HG03135 (cell line): ENCODE measurements around the gene MANBA.

ENCODE experiments used
- ATAC-seq: cut with Tn5 transposase; IDR thresholded peaks from one replicate; pipeline ENCODE4 v1.9.1; 2021; ENCODE audit warnings: mild to moderate bottlenecking, moderate library complexity; ENCODE audit not compliant: unreplicated experiment

Gene MANBA

DNA sequence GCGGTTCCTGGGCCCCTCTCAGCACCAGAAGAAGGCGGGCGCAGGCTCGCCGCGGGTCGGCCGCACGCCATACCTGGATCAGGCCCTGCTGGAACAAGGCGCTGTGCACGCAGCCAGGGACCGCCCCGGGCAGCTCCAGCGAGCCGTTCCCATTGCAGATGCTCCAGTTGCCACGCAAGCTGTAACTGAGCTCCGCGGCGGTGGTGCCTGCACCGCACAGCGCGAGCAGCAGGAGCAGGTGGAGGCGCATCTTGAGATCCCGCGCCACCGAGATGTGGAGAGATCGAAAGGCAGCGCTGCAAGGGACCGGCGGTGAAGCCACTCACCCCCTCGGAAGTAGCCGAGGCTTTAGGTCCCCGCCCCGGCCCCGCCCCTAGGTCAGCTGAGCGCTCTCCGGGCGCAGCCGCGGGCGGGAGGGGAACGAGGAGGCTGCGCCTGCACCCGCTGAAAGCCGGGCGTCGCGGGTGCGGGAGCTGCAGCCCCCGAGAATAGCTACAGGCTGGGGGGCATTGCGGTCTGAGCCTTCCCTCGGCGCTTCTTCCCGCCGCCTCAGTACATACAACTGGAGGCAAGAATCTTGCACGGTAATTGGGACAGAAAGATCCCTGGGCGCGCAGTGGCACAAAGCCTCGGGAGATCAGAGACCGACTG lies at the start of gene MANBA:
Gene MANBA (minus strand): TSS at position 324 of the 651 bp plus-strand sequence. CDS start 74 bp downstream, at position 250.
- peak; percentile 90 for ATAC-seq

DNA sequence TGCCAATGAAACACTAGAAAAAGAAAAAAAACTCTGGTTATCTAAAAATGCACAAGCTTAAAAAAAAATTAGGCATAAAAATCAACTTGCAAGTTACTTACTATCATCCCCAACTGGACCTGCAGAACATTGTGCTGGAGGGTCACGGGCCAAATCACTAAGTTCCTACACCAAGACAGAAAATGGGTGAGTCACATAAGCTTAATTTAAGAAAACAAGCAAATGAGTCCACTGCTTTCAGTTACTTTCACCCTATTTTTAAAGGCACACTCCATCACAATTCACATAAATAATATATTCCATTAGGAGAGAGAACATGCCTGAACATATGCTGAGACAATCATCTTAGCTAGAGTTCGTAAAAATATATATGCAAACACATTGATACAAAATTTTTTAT lies 48.9 kb upstream of the MANBA start:
- ATAC-seq, result no peak

DNA sequence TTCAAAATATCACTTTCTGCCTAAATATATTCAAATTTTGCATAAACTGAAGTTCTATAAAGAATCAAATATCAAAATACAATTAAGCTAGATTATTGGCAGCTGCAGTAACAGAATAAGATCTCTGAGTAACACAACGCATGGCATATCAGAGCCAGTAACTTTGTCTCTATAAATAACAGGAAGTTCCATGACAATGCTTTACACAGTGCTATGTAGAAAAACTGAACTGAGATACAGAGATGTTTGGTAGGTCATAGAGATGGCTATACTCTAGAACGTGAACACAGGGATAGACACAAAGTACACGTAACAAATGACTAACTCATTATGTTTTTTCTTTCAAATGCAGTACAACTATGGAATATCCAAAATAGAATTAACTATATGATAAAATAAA lies 48.4 kb upstream of the MANBA start:
- ATAC-seq, result peak; percentile 70

DNA sequence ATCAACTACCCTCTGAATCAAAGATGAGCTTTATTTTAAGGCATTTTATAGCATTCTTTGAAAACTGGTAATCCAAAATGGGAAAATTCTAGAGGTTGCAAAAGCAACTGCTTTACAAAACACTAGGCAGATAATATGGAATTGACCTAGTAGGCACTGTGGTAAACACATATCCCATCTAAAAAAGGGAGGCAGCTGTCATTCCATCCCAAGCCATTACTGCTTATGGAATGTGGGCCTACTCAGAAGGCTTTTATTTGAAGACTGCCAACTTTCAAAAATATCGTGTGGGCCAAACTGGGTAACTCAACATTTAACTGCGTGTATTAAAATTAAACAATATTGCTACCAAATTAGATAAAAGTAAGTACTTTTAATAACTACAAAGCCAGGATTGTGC lies 47.2 kb upstream of the MANBA start:
- ATAC-seq, result no peak

DNA sequence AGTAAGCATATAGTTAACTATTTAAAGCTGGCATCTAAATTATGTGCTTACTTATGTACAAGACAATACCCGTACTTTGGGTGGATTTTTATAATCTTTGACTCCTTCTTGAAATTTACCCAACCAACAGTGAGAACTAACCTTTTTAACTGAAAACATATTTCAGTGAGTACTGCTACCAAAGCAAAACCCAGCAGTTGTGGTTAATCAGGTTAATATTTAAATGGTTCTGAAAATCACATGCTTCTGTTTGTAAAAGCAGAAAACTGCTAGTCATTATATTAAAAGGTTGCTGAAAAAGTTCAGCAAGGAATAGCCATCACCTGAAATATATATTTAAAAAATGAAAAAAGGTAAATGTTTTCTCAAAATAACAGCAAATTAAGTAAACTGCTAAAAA lies 46.6 kb upstream of the MANBA start:
- ATAC-seq, result no peak

DNA sequence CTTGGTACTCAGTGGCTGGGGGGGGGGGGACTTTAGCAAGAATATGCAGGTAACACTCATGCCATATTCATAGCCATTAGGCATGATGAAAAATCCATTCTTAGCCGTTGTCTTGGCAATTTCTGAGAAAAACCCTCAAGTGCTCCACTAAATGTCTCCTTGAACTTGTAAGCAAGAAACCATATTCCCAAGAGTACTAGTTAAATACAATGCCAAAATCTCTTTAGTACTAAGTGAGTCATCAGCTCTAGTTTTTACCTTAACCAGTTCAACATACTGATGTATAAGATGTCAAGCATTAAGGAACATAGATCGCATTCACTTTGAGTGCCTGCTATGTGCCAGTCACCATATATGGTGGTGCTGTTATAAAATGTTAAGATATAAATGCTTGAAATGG lies 39.0 kb upstream of the MANBA start:
- no peak for ATAC-seq

DNA sequence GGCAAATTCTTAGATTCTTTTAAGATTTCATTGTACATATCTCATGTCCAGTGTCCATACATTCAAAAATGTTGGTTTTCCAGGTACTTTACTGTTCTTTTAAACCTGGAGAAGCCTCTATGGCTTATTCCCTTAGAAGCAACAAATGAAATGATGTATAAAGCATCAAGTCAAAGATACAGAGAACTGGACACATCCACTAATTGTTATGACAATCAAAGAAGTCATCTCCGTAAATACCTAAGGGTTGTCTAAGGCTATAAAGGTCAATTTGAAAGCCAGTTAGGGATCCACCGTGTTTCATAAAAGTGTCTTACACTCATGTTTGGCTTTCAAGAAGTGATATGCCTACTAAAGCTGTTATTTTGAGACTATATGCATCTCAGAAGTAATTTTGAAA lies 34.2 kb upstream of the MANBA start:
- ATAC-seq, result no peak

DNA sequence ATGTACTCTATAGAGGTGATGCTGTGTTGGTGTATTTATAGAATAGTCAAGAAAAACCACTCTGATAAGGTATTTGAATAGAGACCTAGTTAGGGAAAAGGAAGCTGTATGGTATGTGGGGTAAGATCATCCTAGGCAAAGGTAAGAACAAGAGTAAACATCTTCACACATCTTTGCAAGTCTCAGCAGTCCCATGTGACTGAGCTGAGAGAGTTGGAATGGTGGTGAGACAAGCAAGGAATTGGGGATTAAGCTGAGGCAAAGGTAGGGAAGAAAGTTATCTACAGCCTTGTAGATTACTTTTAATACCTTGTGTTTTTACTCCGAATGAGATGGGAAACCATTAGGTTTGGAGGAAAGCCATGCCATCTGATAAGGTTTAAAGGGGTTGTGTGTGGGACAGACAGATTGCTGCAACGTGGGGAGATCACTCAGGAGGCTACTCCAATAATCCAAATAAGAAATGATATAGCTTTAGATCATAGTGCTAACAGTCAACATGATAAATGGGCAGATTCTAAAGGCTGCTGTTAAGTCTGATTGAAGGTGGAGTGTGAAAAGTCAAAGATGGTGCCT lies 31.7 kb upstream of the MANBA start:
- ATAC-seq, result no peak

DNA sequence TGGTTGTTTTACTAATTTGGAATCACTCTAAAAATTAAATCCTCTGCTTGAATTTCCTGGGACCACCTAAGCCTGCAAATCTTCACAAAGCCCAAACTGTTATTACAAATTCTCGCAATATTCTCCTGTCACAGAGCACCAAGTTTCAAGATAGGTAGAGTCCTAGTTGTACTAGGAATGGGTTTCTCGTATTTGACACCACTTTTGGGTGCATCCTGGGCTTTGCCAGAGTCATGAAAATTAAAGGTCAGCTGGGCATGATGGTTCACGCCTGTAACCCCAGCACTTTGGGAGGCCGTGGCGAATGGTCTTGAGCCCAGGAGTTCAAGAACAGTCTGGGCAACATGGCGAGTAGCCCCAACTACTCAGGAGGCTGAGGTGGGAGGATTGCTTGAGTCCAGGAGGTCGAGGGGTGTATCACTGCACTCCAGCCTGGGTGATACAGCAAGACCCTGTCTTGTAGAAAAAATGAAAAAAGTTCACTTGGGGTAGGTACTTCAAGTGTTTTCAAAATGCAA lies 30.6 kb upstream of the MANBA start:
- no peak for ATAC-seq

DNA sequence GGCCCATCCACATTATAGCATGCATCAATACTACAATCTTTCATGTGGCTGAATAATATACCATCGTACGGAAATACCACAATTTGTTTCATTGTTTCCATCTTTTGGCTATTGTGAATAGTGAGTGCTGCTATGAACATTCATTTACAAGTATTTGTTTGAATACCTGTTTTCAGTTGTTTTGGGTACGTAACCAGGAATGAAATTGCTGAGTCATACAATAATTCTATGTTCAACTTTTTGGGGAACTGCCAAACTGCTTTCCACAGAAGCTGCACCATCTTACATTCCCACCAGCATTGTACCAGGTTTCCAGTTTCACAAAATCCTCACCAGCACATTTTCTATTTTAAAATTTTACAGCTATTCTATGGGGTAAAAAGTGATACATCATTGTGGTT lies 28.5 kb upstream of the MANBA start:
- no peak for ATAC-seq

DNA sequence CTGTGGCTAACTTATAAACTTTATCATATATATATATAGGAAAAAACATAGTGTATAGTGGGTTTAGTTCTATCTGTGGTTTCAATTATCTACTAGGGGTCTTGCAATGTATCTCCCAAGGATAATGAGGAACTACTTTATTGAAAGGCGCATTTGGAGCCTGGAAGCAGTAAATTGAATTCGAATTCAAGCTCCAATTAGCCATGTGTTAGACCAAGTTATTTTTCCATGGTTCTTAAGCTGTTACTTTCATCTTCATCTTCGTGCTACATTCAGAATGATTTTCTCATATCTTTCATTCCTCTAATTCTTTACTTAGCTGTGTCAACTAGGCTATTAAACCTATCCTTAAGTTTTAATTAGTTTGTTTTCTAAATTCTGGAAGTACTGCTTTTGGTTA lies 27.2 kb upstream of the MANBA start:
- no peak for ATAC-seq

DNA sequence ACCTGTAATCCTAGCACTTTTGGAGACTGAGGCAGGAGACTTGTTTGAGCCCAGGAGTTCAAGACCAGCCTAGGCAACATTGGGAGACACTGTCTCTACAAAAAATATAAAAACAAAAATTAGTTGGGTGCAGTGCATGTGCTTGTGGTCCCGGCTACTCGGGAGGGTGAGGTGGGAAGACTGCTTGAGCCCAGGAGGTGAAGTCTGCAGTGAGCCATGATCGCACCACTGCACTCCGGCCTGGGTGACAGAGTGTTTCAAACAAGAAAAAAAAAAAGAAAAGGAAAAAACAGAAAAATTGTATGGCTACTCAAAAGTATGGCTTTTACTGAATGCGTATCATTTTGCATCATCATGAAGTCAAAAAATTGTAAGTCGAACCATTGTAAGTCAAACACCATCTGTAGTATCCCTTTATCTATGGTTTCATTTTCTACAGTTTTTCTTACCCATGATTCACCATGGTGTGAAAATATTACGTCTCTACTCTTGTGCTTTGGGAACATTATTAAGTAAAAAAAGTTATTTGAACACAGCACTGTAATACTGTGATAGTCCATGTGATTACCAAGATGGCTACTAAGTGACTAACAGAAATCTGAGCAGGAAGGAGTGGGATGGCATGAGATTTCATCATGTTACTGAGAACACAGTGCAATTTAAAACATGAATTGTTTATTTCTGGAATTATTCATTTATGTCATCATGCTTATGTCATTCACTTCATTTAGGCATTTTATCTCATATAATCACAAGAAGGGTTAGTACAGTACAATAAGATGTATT lies 26.5 kb upstream of the MANBA start:
- no peak for ATAC-seq

DNA sequence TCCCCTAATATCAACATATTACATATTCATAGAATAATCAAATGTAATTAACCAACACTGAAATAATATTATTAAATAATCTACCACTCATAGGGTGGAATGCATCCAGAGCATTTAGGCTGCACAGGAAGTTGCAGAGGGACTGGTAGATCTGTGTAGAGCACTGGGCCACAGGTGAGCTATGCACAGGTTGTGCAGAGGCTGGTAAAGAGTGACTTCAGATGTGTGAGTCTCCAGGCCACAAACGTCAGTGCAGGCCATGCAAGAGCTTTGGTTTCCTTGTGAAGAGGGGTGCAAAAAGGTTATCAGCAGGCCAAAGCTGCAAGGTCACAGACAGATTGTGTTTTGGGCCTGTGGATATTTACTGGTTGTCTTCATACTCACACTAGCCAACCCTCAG lies 25.5 kb upstream of the MANBA start:
- no peak for ATAC-seq

DNA sequence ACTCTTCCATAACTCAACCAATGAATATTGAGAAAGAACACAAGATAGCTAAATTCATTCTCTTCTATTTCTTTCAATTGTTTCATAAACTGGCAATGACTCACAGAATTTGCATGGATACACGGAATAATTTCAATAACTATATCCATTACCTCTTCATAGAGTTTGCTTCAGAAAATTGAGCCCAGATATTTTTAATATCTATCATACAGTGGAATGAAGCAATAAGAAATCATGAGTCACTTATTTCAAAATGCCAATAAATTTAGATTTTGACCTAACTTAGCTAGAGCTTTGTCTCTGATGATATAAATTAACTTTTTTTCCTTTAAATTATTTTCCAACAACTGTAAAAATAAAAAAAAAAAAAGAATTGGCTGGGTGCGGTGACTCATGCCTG lies 22.2 kb upstream of the MANBA start:
- no peak for ATAC-seq

DNA sequence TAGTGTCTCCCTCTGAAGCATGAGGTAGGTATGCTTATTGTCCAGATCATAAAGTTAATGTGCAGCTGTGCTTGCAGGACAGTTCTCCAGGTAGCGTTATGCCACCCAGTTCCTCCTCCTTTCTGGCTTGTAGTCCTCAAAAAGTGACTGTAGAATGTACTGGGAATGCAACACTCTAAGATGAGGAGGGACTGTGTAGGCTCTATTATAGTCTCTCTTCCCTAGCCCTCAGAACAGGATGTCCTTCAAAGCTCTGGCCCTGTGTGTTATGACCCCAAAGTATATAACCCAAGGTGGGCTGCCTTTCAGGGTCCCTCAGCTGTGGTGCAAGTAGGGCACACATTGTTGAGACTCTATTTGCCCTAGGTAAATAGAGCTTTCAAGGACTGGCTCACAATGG lies 20.8 kb upstream of the MANBA start:
- no peak for ATAC-seq

DNA sequence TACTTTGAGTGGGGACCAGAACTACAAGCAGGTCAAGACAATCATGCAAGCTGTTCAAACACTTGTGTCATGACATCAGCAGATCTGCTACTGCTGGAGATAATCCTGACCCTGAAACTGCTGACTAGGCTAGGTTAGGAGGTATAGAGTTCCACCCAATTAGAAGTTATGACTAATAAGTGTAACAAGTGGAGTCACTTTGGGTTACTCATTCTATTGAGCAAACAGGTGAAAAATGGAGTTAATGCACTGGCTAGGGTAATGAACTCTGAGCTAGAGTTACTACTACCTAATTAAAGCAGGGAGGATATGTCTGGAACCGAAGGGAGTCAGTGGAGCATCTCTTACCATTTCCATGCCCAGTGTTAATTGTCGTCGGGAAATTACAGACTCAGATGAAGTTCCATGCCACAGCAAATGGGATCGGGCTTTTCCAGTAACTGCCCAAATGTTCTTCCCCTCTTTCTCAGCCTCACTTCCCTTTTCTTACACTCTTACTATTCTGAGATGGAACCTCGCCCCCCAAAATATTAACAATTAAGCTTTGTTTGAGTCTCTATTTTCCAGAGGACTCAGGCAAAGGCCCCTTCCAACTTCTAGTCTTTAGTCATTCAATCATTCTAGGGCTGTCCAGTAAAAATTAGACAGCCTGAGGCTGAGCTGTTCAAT lies 19.8 kb upstream of the MANBA start:
- ATAC-seq, result no peak

DNA sequence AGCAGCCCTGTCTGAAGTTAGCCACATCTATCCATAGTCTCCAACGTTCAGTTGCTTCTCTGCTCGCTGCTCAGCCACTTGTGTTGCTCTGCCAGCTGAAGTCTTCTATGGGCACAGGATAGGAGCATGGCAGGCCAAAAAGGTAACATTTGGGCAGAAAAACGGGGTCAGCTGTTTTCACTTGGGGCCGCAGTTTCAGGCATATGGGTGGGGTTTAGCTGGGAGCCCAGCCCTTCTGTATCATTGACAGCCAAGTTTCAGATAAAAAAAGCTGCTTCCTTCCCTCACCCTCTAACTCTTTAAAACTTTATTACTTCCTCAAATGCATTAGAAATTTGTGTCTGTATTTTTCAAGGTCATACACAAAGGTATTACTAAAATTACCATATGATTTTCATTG lies 18.4 kb upstream of the MANBA start:
- ATAC-seq, result no peak

DNA sequence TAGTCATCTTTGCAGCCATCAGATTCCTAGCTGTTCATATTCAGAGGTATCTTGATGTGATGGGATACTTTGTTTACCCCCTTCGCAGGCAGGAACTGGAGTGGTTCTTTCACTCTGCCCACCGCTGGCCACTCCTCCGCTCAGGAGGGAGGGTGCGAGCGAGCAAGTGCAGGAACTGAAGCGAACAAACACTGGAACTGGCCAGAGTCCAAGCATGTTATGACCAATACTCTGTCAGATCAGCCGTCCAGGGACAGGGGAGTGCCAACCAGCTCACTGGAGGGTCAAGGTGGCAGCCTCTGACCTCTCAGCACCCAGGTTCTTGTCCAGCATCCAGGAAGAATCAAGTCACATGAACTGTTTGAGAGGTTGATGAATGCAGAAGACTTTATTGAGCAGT lies 18.0 kb upstream of the MANBA start:
- ATAC-seq, result no peak

DNA sequence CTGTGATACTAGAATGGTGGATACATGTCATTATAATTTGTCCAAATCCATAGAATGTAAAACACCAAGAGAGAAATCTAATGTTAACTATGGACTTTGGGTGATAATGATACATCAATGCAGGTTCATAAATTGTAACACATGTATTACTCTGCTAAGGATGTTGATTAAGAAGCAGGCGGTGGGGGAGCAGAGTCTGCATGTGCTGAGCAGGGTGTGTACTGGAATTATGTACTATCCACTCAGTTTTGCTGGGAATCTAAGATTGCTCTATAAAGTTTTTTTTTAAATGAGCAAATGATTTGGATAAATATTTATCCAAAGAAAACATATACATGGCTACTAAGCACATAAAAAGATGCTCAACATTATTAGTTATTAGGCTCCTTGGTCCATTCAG lies 15.0 kb upstream of the MANBA start:
- no peak for ATAC-seq

DNA sequence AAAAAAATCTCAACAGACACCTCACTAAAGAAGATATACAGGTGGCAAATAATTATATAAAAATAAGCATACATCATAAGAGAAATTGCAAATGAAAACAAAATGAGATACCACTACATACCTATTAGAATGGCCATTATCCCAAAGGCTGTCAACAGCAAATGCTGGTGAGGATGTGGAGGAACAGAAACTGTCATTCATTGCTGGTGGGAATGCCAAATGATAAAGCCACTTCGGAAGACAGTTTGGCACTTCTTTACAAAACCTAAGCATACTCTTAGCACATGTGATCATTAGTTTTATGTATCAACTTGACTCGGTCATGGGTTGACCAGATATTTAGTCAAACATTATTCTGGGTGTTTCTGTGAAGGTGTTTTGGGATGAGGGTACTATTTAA lies 13.5 kb upstream of the MANBA start:
- no peak for ATAC-seq

DNA sequence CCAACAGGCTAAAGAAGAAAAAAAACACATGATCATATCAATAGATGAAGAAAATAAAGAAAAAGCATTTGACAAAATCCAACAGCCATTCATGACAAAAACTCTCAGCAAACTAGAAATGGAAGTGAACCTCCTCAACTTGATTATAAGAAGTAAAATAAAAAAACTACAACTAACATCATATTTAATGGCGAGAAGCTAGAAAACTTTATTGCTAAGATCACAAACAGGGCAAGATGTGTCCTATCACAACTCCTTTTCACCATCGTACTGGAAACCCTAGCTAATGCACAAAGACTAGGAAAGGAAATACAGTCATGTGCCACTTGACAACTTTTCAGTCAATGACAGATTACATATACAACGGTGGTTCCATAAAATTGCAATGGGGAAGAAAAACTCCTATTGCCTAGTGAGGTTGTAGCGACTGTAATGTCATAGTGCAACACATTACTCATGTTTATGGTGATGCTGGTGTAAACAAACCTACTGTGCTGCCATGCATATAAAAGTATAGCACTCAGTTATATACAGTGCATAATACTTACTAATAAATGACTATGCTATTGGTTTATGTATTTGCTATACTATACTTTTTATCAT lies 12.1 kb upstream of the MANBA start:
- no peak for ATAC-seq
